ENCODE measurements around the gene PRMT5.

- TF ChIP-seq, protein P1, sequence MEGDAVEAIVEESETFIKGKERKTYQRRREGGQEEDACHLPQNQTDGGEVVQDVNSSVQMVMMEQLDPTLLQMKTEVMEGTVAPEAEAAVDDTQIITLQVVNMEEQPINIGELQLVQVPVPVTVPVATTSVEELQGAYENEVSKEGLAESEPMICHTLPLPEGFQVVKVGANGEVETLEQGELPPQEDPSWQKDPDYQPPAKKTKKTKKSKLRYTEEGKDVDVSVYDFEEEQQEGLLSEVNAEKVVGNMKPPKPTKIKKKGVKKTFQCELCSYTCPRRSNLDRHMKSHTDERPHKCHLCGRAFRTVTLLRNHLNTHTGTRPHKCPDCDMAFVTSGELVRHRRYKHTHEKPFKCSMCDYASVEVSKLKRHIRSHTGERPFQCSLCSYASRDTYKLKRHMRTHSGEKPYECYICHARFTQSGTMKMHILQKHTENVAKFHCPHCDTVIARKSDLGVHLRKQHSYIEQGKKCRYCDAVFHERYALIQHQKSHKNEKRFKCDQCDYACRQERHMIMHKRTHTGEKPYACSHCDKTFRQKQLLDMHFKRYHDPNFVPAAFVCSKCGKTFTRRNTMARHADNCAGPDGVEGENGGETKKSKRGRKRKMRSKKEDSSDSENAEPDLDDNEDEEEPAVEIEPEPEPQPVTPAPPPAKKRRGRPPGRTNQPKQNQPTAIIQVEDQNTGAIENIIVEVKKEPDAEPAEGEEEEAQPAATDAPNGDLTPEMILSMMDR (conservative IDR thresholded peaks at IDR 0.05; ENCODE audit: low read length): no peak
- no peak for TF ChIP-seq EZH2phosphoT487 (IDR thresholded peaks at IDR 0.05; ENCODE audit: borderline replicate concordance)
Observed at GRCh38 chr14:22890416-22890815, 38.8 kb downstream of the PRMT5 start.
